RWPE2 (cell line): Measurements from ENCODE around the gene BPIFB4.

Experiments used
- ATAC-seq: fragments of 200-7000 bp; cut with Tn5 transposase; 3 replicates; pipeline ENCODE4 v1.9.1; 2021; ENCODE audit warnings: low read depth
- DNase-seq: peaks from one replicate; pipeline ENCODE4 v3.0.0-alpha.2; 2020; ENCODE audit warnings: low spot score
- H3K27ac ChIP-seq: fragments of 450-650 bp; 2 replicates; pipeline ENCODE4 v1.5.1; 2017; ENCODE audit warnings: mild to moderate bottlenecking; ENCODE audit not compliant: poor library complexity, severe bottlenecking
- H3K27me3 ChIP-seq: fragments of 250-450 bp; sonication (Bioruptor Pico); 2 replicates; pipeline ENCODE4 v1.5.1; 2021; ENCODE audit warnings: mild to moderate bottlenecking, moderate library complexity; ENCODE audit not compliant: insufficient read depth, poor library complexity, severe bottlenecking
- H3K36me3 ChIP-seq: fragments of 250-450 bp; sonication (Bioruptor Pico); 2 replicates; pipeline ENCODE4 v1.5.1; 2020; ENCODE audit warnings: low read depth, mild to moderate bottlenecking, moderate library complexity
- H3K4me1 ChIP-seq: fragments of 250-450 bp; sonication (Bioruptor Pico); 2 replicates; pipeline ENCODE4 v1.5.1; 2021; ENCODE audit warnings: mild to moderate bottlenecking, moderate library complexity; ENCODE audit not compliant: insufficient read depth, poor library complexity, severe bottlenecking
- H3K4me3 ChIP-seq: fragments of 250-450 bp; sonication (Bioruptor Pico); 2 replicates; pipeline ENCODE4 v1.5.1; 2021; ENCODE audit warnings: mild to moderate bottlenecking, moderate library complexity; ENCODE audit not compliant: severe bottlenecking
- H3K9me3 ChIP-seq: fragments of 250-450 bp; sonication (Bioruptor Pico); 2 replicates; pipeline ENCODE4 v1.5.1; 2021; ENCODE audit warnings: mild to moderate bottlenecking, moderate library complexity; ENCODE audit not compliant: severe bottlenecking
- CTCF ChIP-seq: fragments of 450-650 bp; IDR thresholded peaks from one replicate; pipeline ENCODE4 v1.5.1; 2017; ENCODE audit warnings: mild to moderate bottlenecking, moderate library complexity; ENCODE audit not compliant: poor library complexity, severe bottlenecking

The BPIFB4 gene

GRCh38 chr20:33051333-33051732 lies 28.1 kb upstream of the BPIFB4 start:
- Histone ChIP-seq H3K9me3 (no peaks in the 10 kb centered on the region), H3K36me3 (no peaks in the 10 kb centered on the region), H3K27me3 (no peaks in the 10 kb centered on the region), H3K27ac (no peak overlapping the region), H3K4me1 (no peaks in the 10 kb centered on the region), H3K4me3 (no peak overlapping the region)
- no peak for DNase-seq
- TF ChIP-seq CTCF, result no peak
- no peak for ATAC-seq

GRCh38 chr20:33053291-33054106 lies 25.9 kb upstream of the BPIFB4 start, which contains the start of gene BPIFB3:
BPIFB3 (plus strand) TSS chr20:33053903; CDS start chr20:33055436, 1,533 bp downstream.
- H3K27me3 ChIP-seq, result no peaks in the 10 kb centered on the region
- no peak within 1 kb of the TSS for H3K4me3 ChIP-seq
- H3K27ac ChIP-seq, result no peak within 1 kb of the TSS
- ATAC-seq (no peak), DNase-seq (no peak)
- H3K9me3 ChIP-seq, result no peaks in the 10 kb centered on the region
- no peaks in the 10 kb centered on the region for H3K36me3 ChIP-seq
- H3K4me1 ChIP-seq, result no peaks in the 10 kb centered on the region
- TF ChIP-seq CTCF, result no peak

DNA sequence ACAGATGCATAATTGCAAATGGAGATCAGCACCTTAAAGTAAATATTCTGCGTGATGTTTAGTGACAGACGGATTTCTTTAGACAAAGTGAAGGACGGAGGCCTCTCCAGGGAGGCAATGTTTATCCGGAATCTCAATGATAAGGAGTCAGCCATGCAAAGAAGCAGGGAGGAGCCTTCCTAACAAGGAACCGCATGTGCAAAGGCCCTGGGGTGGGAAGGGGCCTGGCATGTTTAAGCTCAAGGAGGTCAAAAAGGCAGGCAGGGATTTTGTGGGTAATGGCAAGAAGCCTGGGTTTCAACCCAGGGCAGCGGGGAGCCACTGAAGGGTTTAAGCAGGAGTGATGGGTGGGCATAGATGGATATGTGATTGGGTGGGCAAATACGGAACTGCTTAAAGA lies 25.1 kb upstream of the BPIFB4 start:
- Histone ChIP-seq H3K27me3 (no peaks in the 10 kb centered on the region), H3K27ac (no peak overlapping the region), H3K4me3 (no peak overlapping the region), H3K4me1 (no peaks in the 10 kb centered on the region), H3K36me3 (no peaks in the 10 kb centered on the region), H3K9me3 (no peaks in the 10 kb centered on the region)
- DNase-seq, result no peak
- ATAC-seq, result no peak
- TF ChIP-seq CTCF, result no peak

- Histone ChIP-seq H3K4me1 (no peaks in the 10 kb centered on the region), H3K4me3 (no peak overlapping the region), H3K27ac (no peak overlapping the region), H3K36me3 (no peaks in the 10 kb centered on the region), H3K27me3 (no peaks in the 10 kb centered on the region), H3K9me3 (no peaks in the 10 kb centered on the region)
- ATAC-seq (no peak), DNase-seq (no peak)
- no peak for TF ChIP-seq CTCF
These were observed 24.7 kb upstream of the BPIFB4 start for GRCh38 chr20:33054791-33055190.

GRCh38 chr20:33059136-33059535 lies 20.3 kb upstream of the BPIFB4 start:
- ATAC-seq (no peak), DNase-seq (no peak)
- H3K9me3 ChIP-seq, result no peaks in the 10 kb centered on the region
- TF ChIP-seq CTCF, result no peak
- no peaks in the 10 kb centered on the region for H3K27me3 ChIP-seq
- no peaks in the 10 kb centered on the region for H3K36me3 ChIP-seq
- H3K27ac ChIP-seq, result no peak overlapping the region
- no peak overlapping the region for H3K4me3 ChIP-seq
- no peaks in the 10 kb centered on the region for H3K4me1 ChIP-seq
